ENCODE measurements around the gene ME3. TPM values are rescaled to one million over a fixed set of nuclear protein-coding genes. Genes with fewer than 3 reads are reported as not detected.

The ME3 gene
- total RNA-seq, 1 donor from 2014 or later: 28.5 TPM

DNA sequence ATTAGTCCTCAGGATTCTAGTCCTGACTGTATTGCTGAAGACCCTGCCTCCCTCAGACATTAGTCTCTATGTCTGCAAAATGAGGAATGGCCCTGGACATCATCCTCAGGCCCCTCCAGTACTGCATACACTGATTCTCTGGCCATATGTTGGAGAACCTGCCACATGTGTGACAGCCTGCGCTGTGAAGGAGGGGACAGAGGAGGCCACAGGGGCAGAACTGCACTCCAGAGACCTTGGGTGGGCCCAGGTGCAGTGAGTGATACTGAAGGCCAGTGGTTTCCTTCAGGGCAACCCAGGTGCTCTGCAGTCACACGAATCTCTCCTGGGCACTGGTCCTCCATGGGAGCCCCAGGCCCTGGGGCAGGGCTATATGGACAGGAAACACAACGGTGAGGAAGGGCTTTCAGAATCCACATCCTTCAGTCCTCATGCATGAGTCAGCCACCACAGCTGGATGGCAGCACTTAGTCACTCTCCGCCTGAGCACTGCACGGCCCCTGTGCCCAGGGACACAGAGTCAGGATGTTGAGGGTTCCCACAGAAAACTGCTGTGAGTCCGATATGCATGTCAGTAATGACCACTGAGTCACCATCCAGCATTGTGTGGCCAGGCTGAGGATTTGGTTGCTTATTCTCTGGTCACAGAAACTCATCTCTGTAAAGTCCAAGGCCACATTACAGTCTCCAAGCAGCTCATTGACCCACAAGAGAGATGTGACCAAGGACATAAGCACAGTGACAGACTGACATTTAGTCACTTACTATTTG, 39.7 kb downstream of the ME3 start:
- DNase-seq (ENCODE audit: extremely low spot score in 2 of 2): no peak

GRCh38 chr11:86630229-86630981, 42.0 kb downstream of the ME3 start:
- H3K4me1 ChIP-seq: peaks cover 41% of the 10 kb centered on the region
- no peaks in the 10 kb centered on the region for H3K36me3 ChIP-seq
- H3K27me3 ChIP-seq: no peaks in the 10 kb centered on the region
- intact Hi-C loops (cut with DNase I): no loop called here
- H3K4me3 ChIP-seq: no peak overlapping the region
- TF ChIP-seq POLR2AphosphoS5 (IDR thresholded peaks at IDR 0.05; ENCODE audit: insufficient read depth in 1 of 2, low read depth in 1 of 2): no peak
- no peak for TF ChIP-seq CTCF (IDR thresholded peaks at IDR 0.05)
- TF ChIP-seq POLR2A (IDR thresholded peaks at IDR 0.05): no peak
- peak overlapping the region; percentile 68 for H3K27ac ChIP-seq
- no peak for DNase-seq (ENCODE audit: extremely low spot score in 2 of 2)
- no peaks in the 10 kb centered on the region for H3K9me3 ChIP-seq

More for the DNA sequence above, 39.7 kb downstream of the ME3 start:
- peaks cover 40% of the 10 kb centered on the region for H3K4me1 ChIP-seq
- H3K4me3 ChIP-seq: no peak overlapping the region
- H3K27ac ChIP-seq: no peak overlapping the region
- no peaks in the 10 kb centered on the region for H3K9me3 ChIP-seq
- TF ChIP-seq POLR2A (IDR thresholded peaks at IDR 0.05) (no peak), CTCF (IDR thresholded peaks at IDR 0.05) (peak in 1 of 3 experiments; percentile 38), POLR2AphosphoS5 (IDR thresholded peaks at IDR 0.05; ENCODE audit: insufficient read depth in 1 of 2, low read depth in 1 of 2) (peak in 1 of 2 donors; percentile 27)
- H3K27me3 ChIP-seq: no peaks in the 10 kb centered on the region
- intact Hi-C loops (cut with DNase I): no loop called here
- H3K36me3 ChIP-seq: no peaks in the 10 kb centered on the region

- peaks cover 48% of the 10 kb centered on the region for H3K4me1 ChIP-seq
Measured at GRCh38 chr11:86629045-86629706, 43.2 kb downstream of the ME3 start.

DNA sequence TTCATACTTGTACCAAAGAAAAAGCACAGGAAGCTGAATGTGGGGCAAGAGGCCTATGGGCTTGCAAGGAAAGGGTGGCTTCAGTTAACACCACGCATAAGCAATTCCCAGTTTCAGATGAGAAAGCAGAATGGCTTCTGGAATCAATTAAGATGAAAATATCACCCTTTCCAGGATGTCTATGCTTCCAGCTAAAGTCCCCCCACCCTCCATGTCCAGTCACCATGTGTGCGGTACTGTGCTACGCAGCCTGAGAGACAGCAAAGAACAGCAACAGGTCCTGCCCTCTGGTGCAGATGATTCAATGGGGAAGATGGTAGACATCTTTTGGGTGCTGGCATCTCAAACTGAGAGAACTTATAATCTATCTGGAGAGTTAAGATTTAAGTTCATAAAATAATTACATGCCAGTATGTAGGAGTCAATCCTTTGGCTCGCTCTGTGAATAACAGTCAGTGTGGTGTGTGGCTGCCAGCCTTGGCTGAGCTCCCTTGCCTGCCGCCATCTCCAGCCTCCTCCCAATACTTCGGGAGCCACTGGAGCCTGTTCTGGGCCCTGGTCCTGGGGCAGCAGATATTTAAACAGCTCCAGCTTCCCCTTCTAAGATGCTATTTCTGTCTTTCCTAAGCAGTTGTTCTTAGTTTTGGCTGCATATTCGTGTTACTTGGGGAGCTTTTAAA, 44.5 kb downstream of the ME3 start:
- Histone ChIP-seq H3K4me1 (peaks cover 50% of the 10 kb centered on the region), H3K9me3 (no peaks in the 10 kb centered on the region), H3K27ac (peak overlapping the region; percentile 68), H3K4me3 (no peak overlapping the region), H3K27me3 (no peaks in the 10 kb centered on the region), H3K36me3 (no peaks in the 10 kb centered on the region)
- intact Hi-C loops (cut with DNase I): loop anchor here (10.0 kb wide), 1 partner anchor 47 kb away; the partner anchor contains the start of gene ME3
- TF ChIP-seq POLR2AphosphoS5 (IDR thresholded peaks at IDR 0.05; ENCODE audit: insufficient read depth in 1 of 2, low read depth in 1 of 2): no peak
- no peak for TF ChIP-seq POLR2A (IDR thresholded peaks at IDR 0.05)
- no peak for DNase-seq (ENCODE audit: extremely low spot score in 2 of 2)

More at GRCh38 chr11:86629045-86629706, 43.2 kb downstream of the ME3 start:
- DNase-seq (ENCODE audit: extremely low spot score in 2 of 2): no peak
- Histone ChIP-seq H3K27ac (peak overlapping the region; percentile 68), H3K9me3 (no peaks in the 10 kb centered on the region), H3K36me3 (no peaks in the 10 kb centered on the region), H3K27me3 (no peaks in the 10 kb centered on the region), H3K4me3 (no peak overlapping the region)
- TF ChIP-seq POLR2A (IDR thresholded peaks at IDR 0.05) (no peak), CTCF (IDR thresholded peaks at IDR 0.05) (no peak), POLR2AphosphoS5 (IDR thresholded peaks at IDR 0.05; ENCODE audit: insufficient read depth in 1 of 2, low read depth in 1 of 2) (no peak)
- intact Hi-C loops (cut with DNase I): loop anchor here (10.0 kb wide), 1 partner anchor 46 kb away; the partner anchor contains the start of gene ME3

GRCh38 chr11:86625981-86626380, 46.4 kb downstream of the ME3 start:
- DNase-seq (ENCODE audit: extremely low spot score in 2 of 2): no peak
- intact Hi-C loops (cut with DNase I): loop anchor here (10.0 kb wide), 1 partner anchor 49 kb away; the partner anchor contains the start of gene ME3
- no peaks in the 10 kb centered on the region for H3K27me3 ChIP-seq
- H3K9me3 ChIP-seq: no peaks in the 10 kb centered on the region
- peak overlapping the region; percentile 65 for H3K27ac ChIP-seq
- no peaks in the 10 kb centered on the region for H3K36me3 ChIP-seq
- TF ChIP-seq POLR2AphosphoS5 (IDR thresholded peaks at IDR 0.05; ENCODE audit: insufficient read depth in 1 of 2, low read depth in 1 of 2) (no peak), CTCF (IDR thresholded peaks at IDR 0.05) (no peak), POLR2A (IDR thresholded peaks at IDR 0.05) (no peak)
- H3K4me1 ChIP-seq: peaks cover 56% of the 10 kb centered on the region
- no peak overlapping the region for H3K4me3 ChIP-seq

All from vagina (tissue), 2 donors.